Pancreas (tissue), 10 donors: ENCODE results near the gene LRRC58. TPM values are rescaled to one million over a fixed set of nuclear protein-coding genes. Genes with fewer than 3 reads are reported as not detected.

Experiments used
- ATAC-seq, 4 donors: fragments of 200-7000 bp; cut with Tn5 transposase; one replicate each; pipeline versions ENCODE4 v1.8.0 to v1.9.1; 2020; ENCODE audit warnings: mild to moderate bottlenecking in 4 of 4, moderate library complexity in 4 of 4
- DNase-seq, 6 donors: peaks; one replicate each; pipeline ENCODE4 v3.0.0-alpha.2; 2020
- FAIRE-seq: peaks from 2 replicates; lab custom pipeline; 2012; peaks lifted over from hg19 to GRCh38; lab: Jason Lieb, UNC
- H3K27ac ChIP-seq, 4 donors: fragments of 200-600 bp; sonication (generic); 1 replicate in 3 of 4; 2 replicates in 1 of 4; pipeline versions ENCODE4 v1.5.0 to v1.8.0; 2020
- H3K27me3 ChIP-seq, 4 donors: fragments of 200-600 bp; one replicate each; pipeline ENCODE4 v1.8.0; 2021
- H3K36me3 ChIP-seq, 3 donors: fragments of 200-600 bp; sonication (generic) in 1 of 3; one replicate each; pipeline versions ENCODE4 v1.5.0 to v1.8.0; 2020 to 2021
- H3K4me1 ChIP-seq, 3 donors: fragments of 200-600 bp; one replicate each; pipeline ENCODE4 v1.8.0; 2021
- H3K4me3 ChIP-seq, 4 donors: fragments of 200-600 bp; sonication (generic) in 2 of 4; one replicate each; pipeline versions ENCODE4 v1.5.0 to v1.8.0; 2020 to 2021
- H3K9me3 ChIP-seq, 4 donors: fragments of 200-600 bp; one replicate each; pipeline ENCODE4 v1.8.0; 2021
- WGBS, 2 donors: extraction: QIAGEN DNeasy Blood & Tissue Kit; methylation state at CpG; one replicate each; pipeline ENCODE4 v1.1.7; 2013; 5-methylcytosine and 5-hydroxymethylcytosine counted together
- intact Hi-C, 3 donors: fragments of 100-400 bp; cut with DNase I; formaldehyde crosslinking; loops; one replicate each; pipeline versions ENCODE4 v1.11.1 to v1.14.2; 2022
- polyA plus RNA-seq, 2 donors: library from polyadenylated mRNA; stranded (reverse); fragments of 200-250 nt; gene quantifications; one replicate each; pipeline ENCODE4 v1.2.3, GENCODE V29; 2013
- total RNA-seq, 6 donors: library from RNA; stranded (reverse); fragmentation: NEBNext Ultra II Directional in 4 of 6; extraction: Animal tissue kit (Norgen Biotek cat#: 25700) in 4 of 6; gene quantifications; one replicate each; pipeline versions ENCODE4 v1.2.1 to v1.2.4, GENCODE V29; 2021 to 2023
- TF ChIP-seq, protein P1 (sequence below), 4 donors: fragments of 200-600 bp; sonication (generic) in 3 of 4; IDR thresholded peaks; one replicate each; pipeline versions ENCODE4 v1.5.0 to v1.8.0; 2021; ENCODE audit warnings: antibody characterized with exemption in 4 of 4
- donor health status: healthy with polysubstance abuse.
- donor health status: DM: no; HTN: no; CAD: no; lungs with moderate emphysema.
- donor health status: DM: no; HTN: no; CAD: no.
- donor health status: control.
- donor health status: control.
- donor health status: Bipolar disorder and iron deficiency.
- donor health status: DM: yes; HTN: yes; CAD: no.
- donor health status: DM: no; HTN: no; CAD: no.
- donor health status: DM: no; HTN: no; CAD: no.
- donor health status: DM: yes; HTN: yes; CAD: no.

The LRRC58 gene
- total and polyA plus RNA-seq, 8 donors: 2.3 to 11.5 (median 8.7) TPM

DNA sequence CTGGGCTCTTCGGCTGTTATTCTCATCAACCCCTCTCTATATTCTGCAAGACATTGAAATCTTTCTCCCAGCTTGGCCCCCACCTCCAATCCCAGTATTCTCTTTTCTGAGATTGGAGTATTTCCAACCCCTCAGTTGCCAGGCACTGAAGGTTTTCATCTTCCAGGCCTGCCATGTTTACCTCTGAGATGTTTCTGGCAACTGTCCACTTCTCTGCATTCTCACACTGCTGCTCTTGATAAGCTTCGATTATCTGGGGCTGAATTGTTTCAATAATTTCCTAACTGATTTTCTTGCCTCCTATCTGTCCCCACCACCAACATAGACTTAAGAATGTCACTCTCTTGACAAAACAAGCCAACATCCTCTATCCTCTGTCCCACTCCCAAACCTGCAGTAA is 62.7 kb downstream of the LRRC58 start:
- DNase-seq (no peak), ATAC-seq (no peak), FAIRE-seq (no peak)
- Histone ChIP-seq H3K27me3 (no peaks in the 10 kb centered on the region), H3K27ac (no peak overlapping the region), H3K9me3 (no peaks in the 10 kb centered on the region), H3K4me3 (no peak overlapping the region), H3K36me3 (no peaks in the 10 kb centered on the region), H3K4me1 (no peaks in the 10 kb centered on the region)
- intact Hi-C loops: no loop called here
- TF ChIP-seq, protein P1, sequence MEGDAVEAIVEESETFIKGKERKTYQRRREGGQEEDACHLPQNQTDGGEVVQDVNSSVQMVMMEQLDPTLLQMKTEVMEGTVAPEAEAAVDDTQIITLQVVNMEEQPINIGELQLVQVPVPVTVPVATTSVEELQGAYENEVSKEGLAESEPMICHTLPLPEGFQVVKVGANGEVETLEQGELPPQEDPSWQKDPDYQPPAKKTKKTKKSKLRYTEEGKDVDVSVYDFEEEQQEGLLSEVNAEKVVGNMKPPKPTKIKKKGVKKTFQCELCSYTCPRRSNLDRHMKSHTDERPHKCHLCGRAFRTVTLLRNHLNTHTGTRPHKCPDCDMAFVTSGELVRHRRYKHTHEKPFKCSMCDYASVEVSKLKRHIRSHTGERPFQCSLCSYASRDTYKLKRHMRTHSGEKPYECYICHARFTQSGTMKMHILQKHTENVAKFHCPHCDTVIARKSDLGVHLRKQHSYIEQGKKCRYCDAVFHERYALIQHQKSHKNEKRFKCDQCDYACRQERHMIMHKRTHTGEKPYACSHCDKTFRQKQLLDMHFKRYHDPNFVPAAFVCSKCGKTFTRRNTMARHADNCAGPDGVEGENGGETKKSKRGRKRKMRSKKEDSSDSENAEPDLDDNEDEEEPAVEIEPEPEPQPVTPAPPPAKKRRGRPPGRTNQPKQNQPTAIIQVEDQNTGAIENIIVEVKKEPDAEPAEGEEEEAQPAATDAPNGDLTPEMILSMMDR (IDR thresholded peaks at IDR 0.05): no peak
- WGBS, 2 donors: 37 to 40% methylated on average over 2 of the region's 2 CpGs

DNA sequence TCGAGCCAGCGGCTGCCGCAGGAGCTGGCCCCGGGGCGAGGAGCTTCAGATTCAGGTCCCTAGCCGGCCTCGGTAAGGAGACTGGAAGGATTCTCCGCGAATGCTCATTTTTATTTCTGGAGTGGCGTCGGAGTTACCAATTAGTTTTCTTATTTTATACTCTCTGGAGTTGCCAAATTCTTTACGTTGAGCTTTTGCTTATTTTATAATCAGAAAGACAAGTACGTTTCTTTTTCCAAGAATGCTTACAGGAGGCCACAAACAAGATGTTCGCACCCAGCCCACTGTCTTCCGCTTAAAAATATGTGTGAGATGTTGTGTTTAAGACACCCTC is 63.7 kb downstream of the LRRC58 start:
- TF ChIP-seq, protein P1 (IDR thresholded peaks at IDR 0.05): no peak
- H3K4me3 ChIP-seq: peak overlapping the region in 3 of 4 donors; percentile 3 to 39 (median 38)
- no peak for FAIRE-seq
- DNase-seq: no peak
- H3K4me1 ChIP-seq: no peaks in the 10 kb centered on the region
- H3K27ac ChIP-seq: no peak overlapping the region
- intact Hi-C loops: no loop called here
- WGBS, 2 donors: 46 to 49% methylated on average over 15 of the region's 15 CpGs
- H3K9me3 ChIP-seq: no peaks in the 10 kb centered on the region
- no peak for ATAC-seq
- no peaks in the 10 kb centered on the region for H3K27me3 ChIP-seq
- H3K36me3 ChIP-seq: no peaks in the 10 kb centered on the region

DNA sequence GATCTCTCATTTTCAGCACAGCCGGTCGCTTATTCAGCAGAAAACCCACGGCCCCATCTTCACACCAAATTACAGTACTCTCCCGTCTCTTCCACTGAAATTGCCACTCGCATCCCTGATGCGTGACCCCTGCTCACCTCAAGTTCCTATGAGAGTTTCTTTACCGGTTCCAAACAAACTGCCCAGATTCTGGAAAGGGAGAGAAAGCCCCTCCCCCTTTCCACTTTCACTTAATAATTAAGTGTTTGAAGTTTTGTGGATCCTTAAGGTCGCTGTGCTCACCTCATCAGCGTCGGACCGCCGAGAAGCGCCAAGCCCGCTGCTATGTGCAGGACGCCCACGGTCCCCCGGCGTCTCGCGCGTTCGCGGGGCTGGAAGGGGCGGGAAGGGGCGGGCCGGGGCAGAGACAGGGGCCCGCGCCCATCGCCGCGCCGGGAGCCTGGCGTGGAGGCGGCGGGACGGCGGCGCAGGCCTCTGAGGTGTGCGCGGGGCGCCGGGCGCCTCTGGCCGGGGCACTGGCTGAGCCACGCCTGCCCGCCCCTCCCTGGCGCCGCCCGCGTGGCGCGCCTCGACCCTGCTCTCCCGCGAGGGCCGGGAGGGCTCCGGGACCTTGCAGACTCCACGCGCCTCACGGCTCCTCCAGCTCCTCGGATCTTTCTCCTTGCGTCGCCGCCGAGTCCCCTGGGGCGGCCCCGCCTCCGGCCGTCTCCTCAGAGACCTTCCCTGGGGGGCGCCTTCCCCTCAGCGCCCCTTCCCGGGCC is 64.2 kb downstream of the LRRC58 start, which contains the start of gene GPR156:
Gene GPR156, minus strand, starts transcription at position 476 of the 761 bp plus-strand sequence. CDS start 41,124 bp downstream, outside the sequence.
- TF ChIP-seq, protein P1 (IDR thresholded peaks at IDR 0.05): no peak
- Histone ChIP-seq H3K9me3 (no peaks in the 10 kb centered on the region), H3K4me3 (peak within 1 kb of the TSS; percentile 3 to 39 (median 27)), H3K27ac (no peak within 1 kb of the TSS), H3K36me3 (no peaks in the 10 kb centered on the region), H3K27me3 (no peaks in the 10 kb centered on the region), H3K4me1 (no peaks in the 10 kb centered on the region)
- ATAC-seq (peak in 2 of 4 donors; percentile 74 to 76), DNase-seq (peak in 2 of 6 donors; percentile 54 to 58), FAIRE-seq (no peak)
- WGBS, 2 donors: 7 to 11% methylated on average over 30 to 72 of the region's 72 CpGs
- intact Hi-C loops: no loop called here

DNA sequence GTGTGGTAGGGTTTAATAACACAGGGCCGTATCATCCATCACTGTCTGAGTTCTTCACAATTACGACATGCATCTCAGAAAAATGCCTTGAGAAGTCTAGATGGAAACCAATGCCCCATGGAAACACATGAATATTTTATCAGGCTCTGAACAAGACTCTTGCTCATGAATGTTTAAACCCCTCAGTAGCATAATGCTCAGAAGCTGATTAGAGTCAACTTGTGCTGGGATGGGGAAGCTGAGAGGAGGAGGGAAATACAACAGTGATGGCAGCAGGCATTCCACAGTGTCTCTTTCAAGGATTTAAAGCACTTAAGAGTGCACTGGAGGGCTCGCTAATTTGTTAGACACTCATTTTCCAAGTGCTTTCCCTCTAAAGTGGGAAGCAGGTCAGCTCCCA is 67.9 kb downstream of the LRRC58 start:
- no peaks in the 10 kb centered on the region for H3K4me1 ChIP-seq
- ATAC-seq (no peak), FAIRE-seq (no peak), DNase-seq (no peak)
- H3K4me3 ChIP-seq: no peak overlapping the region
- no peaks in the 10 kb centered on the region for H3K36me3 ChIP-seq
- no peaks in the 10 kb centered on the region for H3K9me3 ChIP-seq
- H3K27ac ChIP-seq: no peak overlapping the region
- no peaks in the 10 kb centered on the region for H3K27me3 ChIP-seq
- 79 to 81% methylated on average over 3 of the region's 3 CpGs for WGBS, 2 donors
- intact Hi-C loops: no loop called here
- TF ChIP-seq, protein P1 (IDR thresholded peaks at IDR 0.05): no peak

DNA sequence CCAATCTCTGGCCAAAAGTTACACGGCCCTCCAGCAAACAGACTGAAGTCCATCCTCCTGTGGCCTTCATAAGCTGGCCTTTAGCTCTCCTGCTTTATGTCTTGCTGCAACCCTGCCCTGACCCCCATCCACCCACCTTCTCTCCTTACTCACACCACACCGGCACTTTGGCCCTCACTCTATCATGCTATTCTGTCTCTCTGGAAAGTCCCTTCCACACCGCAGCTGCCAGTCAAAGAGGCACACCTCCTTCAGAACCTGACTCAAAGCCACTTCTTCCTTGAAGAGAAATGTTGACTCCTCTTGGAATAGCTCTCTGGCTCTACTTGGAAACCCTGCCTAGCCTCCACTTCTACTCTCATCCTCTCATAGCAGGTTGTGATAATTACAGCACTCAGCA is 68.6 kb downstream of the LRRC58 start:
- no peak for FAIRE-seq
- no peak overlapping the region for H3K27ac ChIP-seq
- intact Hi-C loops: no loop called here
- DNase-seq: no peak
- no peaks in the 10 kb centered on the region for H3K36me3 ChIP-seq
- TF ChIP-seq, protein P1 (IDR thresholded peaks at IDR 0.05): no peak
- no peaks in the 10 kb centered on the region for H3K27me3 ChIP-seq
- no peak for ATAC-seq
- H3K4me3 ChIP-seq: no peak overlapping the region
- no peaks in the 10 kb centered on the region for H3K9me3 ChIP-seq
- 67 to 81% methylated on average over 3 of the region's 3 CpGs for WGBS, 2 donors
- H3K4me1 ChIP-seq: no peaks in the 10 kb centered on the region
